Ovary (tissue), 9 donors: ENCODE data around the gene CBLN3. TPM values are rescaled to one million over a fixed set of nuclear protein-coding genes. Genes with fewer than 3 reads are reported as not detected.

Experiments
- DNase-seq, 5 donors: peaks; one replicate each; pipeline ENCODE4 v3.0.0-alpha.2; 2019 to 2020
- H3K27ac ChIP-seq, 2 donors: fragments of 200-600 bp; one replicate each; pipeline versions ENCODE4 v1.5.1 to v1.8.0; 2019 to 2022
- H3K27me3 ChIP-seq: fragments of 200-600 bp; one replicate; pipeline ENCODE4 v1.8.0; 2022
- H3K36me3 ChIP-seq: fragments of 200-600 bp; sonication (generic); one replicate; pipeline ENCODE4 v1.5.1; 2019
- H3K4me1 ChIP-seq: one replicate; pipeline ENCODE4 v1.8.1; 2013; ENCODE audit warnings: mild to moderate bottlenecking, moderate library complexity; ENCODE audit not compliant: insufficient read depth
- H3K4me3 ChIP-seq: fragments of 200-600 bp; sonication (generic); one replicate; pipeline ENCODE4 v1.5.1; 2017
- H3K9me3 ChIP-seq, 2 donors: fragments of 200-600 bp in 1 of 2; sonication (generic) in 1 of 2; one replicate each; pipeline versions ENCODE4 v1.5.1 to v1.8.1; 2013 to 2019; ENCODE audit warnings: mild to moderate bottlenecking in 1 of 2, moderate library complexity in 1 of 2
- EP300 ChIP-seq: sonication (generic); formaldehyde crosslinking; IDR thresholded peaks from one replicate; pipeline ENCODE4 v1.6.1; 2017; ENCODE audit warnings: antibody characterized with exemption
- POLR2A ChIP-seq: fragments of 450-650 bp; IDR thresholded peaks from one replicate; pipeline ENCODE4 v1.6.1; 2017; ENCODE audit warnings: antibody characterized with exemption, mild to moderate bottlenecking, moderate library complexity
- WGBS, 3 donors: extraction: QIAGEN DNeasy Blood & Tissue Kit in 1 of 3; methylation state at CpG; one replicate each; pipeline versions ENCODE4 v1.1.5 to v1.1.7; 2013 to 2017; 5-methylcytosine and 5-hydroxymethylcytosine counted together
- intact Hi-C, 4 donors: fragments of 100-400 bp; cut with DNase I; formaldehyde crosslinking; loops; one replicate each; pipeline versions ENCODE4 v1.11.0 to v1.15.1; 2022 to 2023
- polyA plus RNA-seq, 2 donors: library from polyadenylated mRNA; stranded (reverse); fragments of 200-250 nt in 1 of 2; fragments of 350-450 nt in 1 of 2; fragmentation: Illumina TruSeq in 1 of 2; extraction: RNeasy Lipid Tissue Mini Kit (QIAGEN cat#74804) in 1 of 2; gene quantifications; one replicate each; pipeline ENCODE4 v1.2.3, GENCODE V29; 2013 to 2014
- total RNA-seq, 7 donors: library from RNA; depleted of rRNA in 2 of 7; stranded (reverse); fragments of >200 nt in 2 of 7; fragmentation: NEBNext Ultra II Directional in 3 of 7; extraction: Animal tissue kit (Norgen Biotek cat#: 25700) in 3 of 7; gene quantifications; one replicate each; pipeline versions ENCODE4 v1.1.0 to v1.2.4, GENCODE V29; 2016 to 2023
- TF ChIP-seq, protein P1 (sequence below), 3 donors: fragments of 450-650 bp in 2 of 3; fragments of 200-600 bp in 1 of 3; IDR thresholded peaks; one replicate each; pipeline versions ENCODE4 v1.5.1 to v1.8.0; 2016 to 2022; ENCODE audit warnings: antibody characterized with exemption in 3 of 3, mild to moderate bottlenecking in 1 of 3
- donor health status: DM: no; HTN: no; CAD: no; lungs with moderate emphysema.
- donor health status: DM: no; HTN: no; CAD: no.
- donor health status: Bipolar disorder and iron deficiency.
- donor health status: DM: yes; HTN: yes; CAD: no.
- donor health status: DM: no; HTN: no; CAD: no.
- donor health status: DM: yes; HTN: yes; CAD: no.

The CBLN3 gene
- total and polyA plus RNA-seq, 9 donors, result 2.0 to 10.5 (median 5.8) TPM

DNA sequence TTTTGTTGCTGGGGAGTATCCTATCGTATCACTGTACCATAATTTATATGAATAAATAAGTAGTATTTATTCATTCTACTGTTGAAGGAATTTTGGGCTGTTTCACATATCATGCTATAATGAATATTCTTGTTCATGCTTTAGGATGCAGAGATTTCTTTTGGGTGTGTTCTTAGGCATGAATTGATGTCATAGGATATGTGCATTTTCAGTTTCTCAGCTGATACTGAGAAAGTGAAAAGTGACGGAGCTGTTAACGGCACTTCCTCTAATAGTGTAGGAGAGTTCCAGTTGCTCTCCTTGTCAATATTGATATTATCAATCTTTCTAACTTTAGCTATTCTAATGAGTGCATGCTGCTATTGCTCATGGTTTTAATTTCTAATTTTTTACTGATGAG, 36.3 kb upstream of the CBLN3 start:
- no peak overlapping the region for H3K27ac ChIP-seq
- no peak overlapping the region for H3K4me3 ChIP-seq
- 91 to 92% (median 92%) methylated on average over 3 of the region's 3 CpGs for WGBS, 3 donors
- H3K27me3 ChIP-seq, result no peaks in the 10 kb centered on the region
- intact Hi-C loops, result no loop called here
- DNase-seq, result no peak
- no peaks in the 10 kb centered on the region for H3K36me3 ChIP-seq
- no peak for TF ChIP-seq POLR2A
- TF ChIP-seq EP300, result no peak
- TF ChIP-seq, protein P1, sequence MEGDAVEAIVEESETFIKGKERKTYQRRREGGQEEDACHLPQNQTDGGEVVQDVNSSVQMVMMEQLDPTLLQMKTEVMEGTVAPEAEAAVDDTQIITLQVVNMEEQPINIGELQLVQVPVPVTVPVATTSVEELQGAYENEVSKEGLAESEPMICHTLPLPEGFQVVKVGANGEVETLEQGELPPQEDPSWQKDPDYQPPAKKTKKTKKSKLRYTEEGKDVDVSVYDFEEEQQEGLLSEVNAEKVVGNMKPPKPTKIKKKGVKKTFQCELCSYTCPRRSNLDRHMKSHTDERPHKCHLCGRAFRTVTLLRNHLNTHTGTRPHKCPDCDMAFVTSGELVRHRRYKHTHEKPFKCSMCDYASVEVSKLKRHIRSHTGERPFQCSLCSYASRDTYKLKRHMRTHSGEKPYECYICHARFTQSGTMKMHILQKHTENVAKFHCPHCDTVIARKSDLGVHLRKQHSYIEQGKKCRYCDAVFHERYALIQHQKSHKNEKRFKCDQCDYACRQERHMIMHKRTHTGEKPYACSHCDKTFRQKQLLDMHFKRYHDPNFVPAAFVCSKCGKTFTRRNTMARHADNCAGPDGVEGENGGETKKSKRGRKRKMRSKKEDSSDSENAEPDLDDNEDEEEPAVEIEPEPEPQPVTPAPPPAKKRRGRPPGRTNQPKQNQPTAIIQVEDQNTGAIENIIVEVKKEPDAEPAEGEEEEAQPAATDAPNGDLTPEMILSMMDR (IDR thresholded peaks at IDR 0.05), result no peak
- no peaks in the 10 kb centered on the region for H3K4me1 ChIP-seq
- no peaks in the 10 kb centered on the region for H3K9me3 ChIP-seq

- intact Hi-C loops, result no loop called here
- no peaks in the 10 kb centered on the region for H3K27me3 ChIP-seq
- WGBS, 3 donors, result 94 to 97% (median 96%) methylated on average over 3 of the region's 3 CpGs
- H3K4me3 ChIP-seq, result no peak overlapping the region
- no peaks in the 10 kb centered on the region for H3K4me1 ChIP-seq
- TF ChIP-seq EP300, result no peak
- no peak for TF ChIP-seq POLR2A
- TF ChIP-seq, protein P1 (IDR thresholded peaks at IDR 0.05), result no peak
- no peaks in the 10 kb centered on the region for H3K36me3 ChIP-seq
- DNase-seq, result no peak
- H3K9me3 ChIP-seq, result no peaks in the 10 kb centered on the region
- no peak overlapping the region for H3K27ac ChIP-seq
These were observed 35.9 kb upstream of the CBLN3 start for GRCh38 chr14:24465368-24465767.

DNA sequence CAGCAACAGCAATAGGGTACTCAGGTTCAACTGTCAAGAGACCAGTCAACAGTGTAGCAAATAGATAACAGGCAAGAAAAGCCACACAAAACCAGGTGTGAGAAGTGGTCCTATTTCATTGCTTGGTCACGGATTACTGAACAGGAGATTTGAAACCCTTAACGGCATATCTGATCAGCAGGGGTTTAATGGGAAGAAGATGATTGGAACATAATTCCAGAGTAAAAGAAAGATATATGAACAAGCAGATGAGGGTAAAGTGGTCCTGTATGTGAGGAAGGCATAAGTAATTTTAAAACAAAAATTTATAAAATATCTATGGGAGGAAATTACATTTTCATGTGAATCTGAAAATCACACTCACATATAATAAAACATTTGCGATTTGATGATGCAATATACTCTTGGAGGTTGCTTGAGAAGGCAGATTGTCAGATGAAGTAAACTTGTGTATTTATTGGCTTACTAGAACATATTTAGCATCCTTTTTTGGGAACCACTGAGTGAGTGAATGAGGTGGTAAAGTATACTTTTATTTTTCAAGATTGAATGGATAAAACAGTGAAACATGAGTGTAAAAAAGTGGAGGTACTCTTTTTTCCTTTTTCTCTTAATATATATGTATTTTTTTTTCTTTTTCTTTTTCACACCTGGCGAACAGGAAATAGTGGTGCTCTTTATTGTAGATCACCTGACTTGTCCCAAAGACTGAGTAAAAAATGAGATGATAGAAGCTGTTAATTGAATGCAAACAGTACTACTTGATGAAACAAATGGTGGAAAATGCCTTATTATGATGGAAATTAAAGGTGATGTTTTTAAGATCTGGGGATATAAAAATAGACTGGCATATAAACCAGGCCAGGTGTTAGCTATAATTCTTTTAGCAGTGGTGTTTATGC, 34.7 kb upstream of the CBLN3 start:
- H3K36me3 ChIP-seq, result no peaks in the 10 kb centered on the region
- no peaks in the 10 kb centered on the region for H3K4me1 ChIP-seq
- H3K27ac ChIP-seq, result no peak overlapping the region
- TF ChIP-seq, protein P1 (IDR thresholded peaks at IDR 0.05), result no peak
- DNase-seq, result no peak
- intact Hi-C loops, result no loop called here
- H3K9me3 ChIP-seq, result no peaks in the 10 kb centered on the region
- H3K4me3 ChIP-seq, result no peak overlapping the region
- H3K27me3 ChIP-seq, result no peaks in the 10 kb centered on the region
- 85 to 92% (median 86%) methylated on average over 4 of the region's 4 CpGs for WGBS, 3 donors

GRCh38 chr14:24463017-24463883, 33.8 kb upstream of the CBLN3 start:
- Histone ChIP-seq H3K4me3 (no peak overlapping the region), H3K4me1 (no peaks in the 10 kb centered on the region), H3K27me3 (no peaks in the 10 kb centered on the region), H3K27ac (no peak overlapping the region), H3K9me3 (no peaks in the 10 kb centered on the region), H3K36me3 (no peaks in the 10 kb centered on the region)
- WGBS, 3 donors, result 68 to 86% (median 70%) methylated on average over 5 of the region's 5 CpGs
- intact Hi-C loops, result no loop called here
- TF ChIP-seq, protein P1 (IDR thresholded peaks at IDR 0.05), result no peak
- DNase-seq, result no peak
